ENCODE results near the gene KAT8. TPM values are rescaled to one million over a fixed set of nuclear protein-coding genes. Genes with fewer than 3 reads are reported as not detected.
A peak's percentile ranks its signal among the peaks of the same experiment; 100 is the strongest.

Gene KAT8
- total RNA-seq, 3 donors from 2014 or later: 61.1 to 83.1 (median 69.6) TPM

DNA sequence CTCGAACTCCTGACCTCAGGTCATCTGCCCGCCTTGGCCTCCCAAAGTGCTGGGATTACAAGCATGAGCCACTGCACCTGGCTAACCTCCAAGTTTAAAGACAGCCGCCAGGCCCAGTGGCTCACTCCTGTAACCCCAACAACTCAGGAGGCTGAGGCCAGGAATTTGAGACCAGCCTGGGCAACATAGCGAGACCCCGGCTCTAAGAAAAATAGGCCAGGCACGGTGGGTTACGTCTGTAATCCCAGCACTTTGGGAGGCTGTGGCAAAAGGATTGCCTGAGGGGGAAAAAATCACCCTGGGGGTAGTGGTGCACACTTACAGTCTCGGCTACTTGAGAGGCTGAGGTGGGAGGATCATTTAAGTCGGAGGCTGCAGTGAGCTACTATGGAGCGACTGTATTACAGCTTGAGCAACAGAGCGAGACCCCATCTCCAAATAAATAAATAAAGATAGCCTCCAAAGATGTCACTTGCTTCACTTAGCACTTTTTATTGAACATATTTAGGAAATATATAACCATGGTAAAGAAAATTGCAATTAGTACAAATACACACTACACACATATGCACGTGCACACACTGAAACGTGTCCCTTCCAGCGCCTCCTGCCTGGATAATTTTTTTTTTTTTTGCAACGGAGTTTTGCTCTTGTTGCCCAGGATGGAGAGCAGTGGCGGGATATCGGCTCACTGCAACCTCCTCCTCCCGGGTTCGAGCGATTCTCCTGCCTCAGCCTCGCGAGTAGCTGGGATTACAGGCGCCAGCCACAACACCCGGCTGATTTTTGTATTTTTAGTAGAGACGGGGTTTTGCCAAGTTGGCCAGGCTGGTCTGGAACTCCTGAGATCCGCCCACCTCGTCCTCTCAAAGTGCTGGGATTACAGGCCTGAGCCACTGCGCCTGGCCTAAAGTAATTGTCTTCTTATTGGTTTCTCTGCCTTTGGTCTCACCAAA, 10.7 kb upstream of the KAT8 start:
- TF ChIP-seq, protein P1, sequence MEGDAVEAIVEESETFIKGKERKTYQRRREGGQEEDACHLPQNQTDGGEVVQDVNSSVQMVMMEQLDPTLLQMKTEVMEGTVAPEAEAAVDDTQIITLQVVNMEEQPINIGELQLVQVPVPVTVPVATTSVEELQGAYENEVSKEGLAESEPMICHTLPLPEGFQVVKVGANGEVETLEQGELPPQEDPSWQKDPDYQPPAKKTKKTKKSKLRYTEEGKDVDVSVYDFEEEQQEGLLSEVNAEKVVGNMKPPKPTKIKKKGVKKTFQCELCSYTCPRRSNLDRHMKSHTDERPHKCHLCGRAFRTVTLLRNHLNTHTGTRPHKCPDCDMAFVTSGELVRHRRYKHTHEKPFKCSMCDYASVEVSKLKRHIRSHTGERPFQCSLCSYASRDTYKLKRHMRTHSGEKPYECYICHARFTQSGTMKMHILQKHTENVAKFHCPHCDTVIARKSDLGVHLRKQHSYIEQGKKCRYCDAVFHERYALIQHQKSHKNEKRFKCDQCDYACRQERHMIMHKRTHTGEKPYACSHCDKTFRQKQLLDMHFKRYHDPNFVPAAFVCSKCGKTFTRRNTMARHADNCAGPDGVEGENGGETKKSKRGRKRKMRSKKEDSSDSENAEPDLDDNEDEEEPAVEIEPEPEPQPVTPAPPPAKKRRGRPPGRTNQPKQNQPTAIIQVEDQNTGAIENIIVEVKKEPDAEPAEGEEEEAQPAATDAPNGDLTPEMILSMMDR (IDR thresholded peaks at IDR 0.05): no peak

DNA sequence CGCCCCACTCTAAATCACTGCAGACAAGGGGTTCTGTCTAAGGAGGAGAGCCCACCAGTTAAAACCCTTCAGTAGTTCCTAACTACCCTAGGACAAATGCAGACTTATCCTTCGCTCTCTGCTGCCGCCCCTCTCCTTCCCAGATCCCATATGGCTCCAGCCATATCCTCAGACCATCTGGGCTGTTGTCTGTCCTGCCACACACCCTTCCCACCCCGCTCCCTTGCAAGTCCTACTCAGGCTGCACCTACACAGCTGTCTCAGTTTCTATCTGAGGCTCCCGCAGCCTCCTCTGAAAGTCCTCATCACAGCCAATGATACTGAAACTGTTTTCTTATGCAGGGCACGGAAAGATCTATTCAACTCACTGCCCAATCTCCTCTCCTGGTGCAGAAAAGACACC, 10.0 kb upstream of the KAT8 start:
- TF ChIP-seq, protein P1 (IDR thresholded peaks at IDR 0.05): no peak
- peaks cover 17% of the 10 kb centered on the region for H3K4me1 ChIP-seq (ENCODE audit: low read depth)
- no peaks in the 10 kb centered on the region for H3K9me3 ChIP-seq
- ATAC-seq: no peak
- no peak for DNase-seq
- H3K36me3 ChIP-seq (ENCODE audit: low read depth): no peaks in the 10 kb centered on the region
- intact Hi-C loops (cut with DNase I, micrococcal nuclease): no loop called here
- H3K4me3 ChIP-seq: no peak overlapping the region

More for the DNA sequence above, 10.7 kb upstream of the KAT8 start:
- no peaks in the 10 kb centered on the region for H3K36me3 ChIP-seq (ENCODE audit: low read depth)
- no peaks in the 10 kb centered on the region for H3K9me3 ChIP-seq
- intact Hi-C loops (cut with DNase I, micrococcal nuclease): no loop called here
- H3K4me3 ChIP-seq: no peak overlapping the region
- ATAC-seq (no peak), DNase-seq (no peak)
- H3K4me1 ChIP-seq (ENCODE audit: low read depth): peaks cover 17% of the 10 kb centered on the region

DNA sequence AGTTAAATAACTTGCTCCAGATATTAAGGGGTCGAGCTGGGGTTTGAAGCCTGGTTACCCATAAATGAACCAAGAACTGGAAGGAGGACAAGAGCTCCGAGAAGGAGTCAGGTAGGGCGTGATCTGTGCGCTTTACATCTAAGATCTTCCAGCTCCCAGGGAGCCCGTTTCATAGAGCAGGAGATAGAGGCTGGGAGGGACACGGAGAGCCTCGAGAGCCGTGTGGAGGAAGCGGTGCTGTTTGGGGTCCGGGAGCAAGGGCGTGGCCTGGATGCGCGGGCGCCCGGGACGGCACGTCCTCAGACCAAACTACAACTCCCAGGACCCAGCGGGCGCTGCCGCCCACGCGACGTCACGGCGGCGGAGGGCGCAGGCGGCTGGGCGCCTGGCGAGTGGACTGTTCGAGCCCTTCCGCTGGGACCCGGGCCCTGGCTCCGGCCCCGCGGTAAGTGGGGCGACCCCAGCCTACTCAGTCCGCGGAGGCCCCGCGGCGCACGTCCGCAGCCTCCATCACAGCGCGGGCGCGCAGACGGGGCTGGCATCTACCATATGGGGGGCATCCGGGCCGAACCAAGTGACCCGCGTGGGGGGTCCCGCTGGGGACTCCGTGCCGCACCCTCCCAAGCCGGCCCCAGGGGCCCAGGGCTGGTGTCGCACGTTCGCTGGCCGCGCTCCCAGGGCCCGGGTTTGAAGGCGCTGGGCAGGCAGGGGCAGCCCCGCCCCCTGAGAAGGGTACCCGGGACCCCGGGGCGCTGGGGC, 9.2 kb upstream of the KAT8 start, which contains the start of gene BCKDK:
TSS of gene BCKDK (plus strand) at position 352 of the 759 bp plus-strand sequence. CDS start 838 bp downstream, outside the sequence.
- TF ChIP-seq, protein P1 (IDR thresholded peaks at IDR 0.05): no peak
- intact Hi-C loops (cut with DNase I, micrococcal nuclease): no loop called here
- Histone ChIP-seq H3K9me3 (no peaks in the 10 kb centered on the region), H3K4me3 (peak within 1 kb of the TSS; percentile 69), H3K4me1 (ENCODE audit: low read depth) (peaks cover 17% of the 10 kb centered on the region), H3K36me3 (ENCODE audit: low read depth) (no peaks in the 10 kb centered on the region)
- DNase-seq (peak; percentile 78 to 85 (median 85)), ATAC-seq (peak; percentile 88)

DNA sequence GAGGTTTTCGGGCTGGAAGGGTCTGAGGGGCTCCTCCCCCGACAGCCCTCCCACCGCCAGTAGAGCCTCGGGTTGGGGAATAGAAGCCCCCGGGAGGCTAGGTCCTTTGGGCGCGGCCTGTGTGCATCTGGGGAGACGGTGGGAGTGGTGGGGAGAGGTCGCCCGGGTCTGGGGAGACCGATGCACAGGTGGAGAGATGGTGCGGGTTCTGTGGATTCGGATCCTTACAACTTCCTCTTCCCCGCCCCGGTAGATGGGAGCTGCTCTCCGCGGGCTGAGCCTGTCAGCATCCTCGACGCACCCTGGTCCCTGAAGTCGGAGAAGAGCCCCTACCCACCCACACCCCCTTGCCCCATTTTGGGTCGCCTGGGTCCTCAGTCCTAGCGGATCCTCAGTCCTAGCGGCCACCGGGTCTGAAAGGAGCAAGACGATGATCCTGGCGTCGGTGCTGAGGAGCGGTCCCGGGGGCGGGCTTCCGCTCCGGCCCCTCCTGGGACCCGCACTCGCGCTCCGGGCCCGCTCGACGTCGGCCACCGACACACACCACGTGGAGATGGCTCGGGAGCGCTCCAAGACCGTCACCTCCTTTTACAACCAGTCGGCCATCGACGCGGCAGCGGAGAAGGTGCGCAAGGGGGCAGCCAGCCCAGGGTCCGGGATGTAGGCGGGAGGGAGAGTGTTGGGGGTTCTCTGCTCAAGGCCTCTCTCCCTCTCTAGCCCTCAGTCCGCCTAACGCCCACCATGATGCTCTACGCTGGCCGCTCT, 8.5 kb upstream of the KAT8 start:
- peak; percentile 4 for ATAC-seq
- no peak for DNase-seq
- H3K9me3 ChIP-seq: no peaks in the 10 kb centered on the region
- H3K4me3 ChIP-seq: peak overlapping the region; percentile 69
- H3K36me3 ChIP-seq (ENCODE audit: low read depth): no peaks in the 10 kb centered on the region
- intact Hi-C loops (cut with DNase I, micrococcal nuclease): no loop called here
- TF ChIP-seq, protein P1 (IDR thresholded peaks at IDR 0.05): no peak
- H3K4me1 ChIP-seq (ENCODE audit: low read depth): peaks cover 17% of the 10 kb centered on the region

DNA sequence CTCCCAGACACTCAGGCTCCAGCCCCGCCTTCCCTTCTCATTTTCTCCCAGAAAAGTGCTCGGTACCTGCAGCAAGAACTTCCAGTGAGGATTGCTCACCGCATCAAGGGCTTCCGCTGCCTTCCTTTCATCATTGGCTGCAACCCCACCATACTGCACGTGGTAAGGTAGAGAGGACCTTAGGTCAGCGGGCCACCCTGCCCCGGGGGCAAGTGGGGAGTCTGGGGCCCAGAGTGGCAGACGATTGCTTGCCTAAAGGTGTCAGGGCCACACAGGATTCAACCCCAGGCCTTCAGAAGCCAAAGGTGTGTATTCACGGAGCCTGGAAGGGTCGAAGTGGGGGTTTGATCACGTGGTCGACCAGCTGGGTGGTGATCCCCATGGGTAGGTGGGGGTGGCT, 7.8 kb upstream of the KAT8 start:
- no peak for DNase-seq
- H3K9me3 ChIP-seq: no peaks in the 10 kb centered on the region
- H3K4me3 ChIP-seq: no peak overlapping the region
- intact Hi-C loops (cut with DNase I, micrococcal nuclease): no loop called here
- H3K4me1 ChIP-seq (ENCODE audit: low read depth): peaks cover 20% of the 10 kb centered on the region
- ATAC-seq: no peak
- TF ChIP-seq, protein P1 (IDR thresholded peaks at IDR 0.05): no peak
- no peaks in the 10 kb centered on the region for H3K36me3 ChIP-seq (ENCODE audit: low read depth)
